ENCODE results near the gene SPIRE1.
"Not testable (repeated sequence)": the region's sequence is repeated elsewhere in the genome, so short reads cannot be mapped to it uniquely, and the experiment has no call there.

The SPIRE1 gene

DNA sequence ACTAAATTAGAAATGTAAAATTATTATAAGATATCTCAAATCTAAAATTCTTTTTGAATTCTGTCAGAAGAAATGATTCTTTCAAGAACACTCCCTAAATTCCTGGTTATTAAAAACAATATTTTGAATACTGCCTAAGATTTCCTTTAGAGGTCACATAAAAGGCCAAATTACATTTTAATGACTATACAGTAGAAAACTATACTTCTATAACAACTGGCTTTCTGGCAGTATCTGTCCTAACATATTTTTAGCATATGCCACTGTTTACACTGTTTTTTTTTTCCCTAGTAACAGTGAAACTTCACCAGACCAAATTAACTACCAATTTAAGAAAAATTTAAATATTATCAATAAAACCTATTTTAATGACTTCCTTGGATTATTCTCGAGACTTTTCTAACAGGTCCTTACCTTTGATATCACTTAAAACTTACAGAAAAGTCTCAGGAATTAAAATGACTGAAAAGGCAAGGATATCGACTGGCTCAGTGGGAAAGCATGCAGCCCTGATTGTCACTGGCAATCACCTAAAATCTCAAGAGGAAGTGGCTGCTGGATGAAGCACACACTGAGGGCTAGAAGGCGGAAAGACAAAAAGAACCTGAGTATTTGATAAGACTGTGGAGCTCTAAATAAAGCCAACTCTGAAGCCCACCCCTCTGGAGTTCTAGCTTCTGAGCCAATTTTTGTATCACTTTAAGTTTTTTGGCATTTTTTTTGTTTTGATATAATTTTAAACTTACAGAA lies 59.6 kb downstream of the SPIRE1 start:
- DNase-seq, result no peak

DNA sequence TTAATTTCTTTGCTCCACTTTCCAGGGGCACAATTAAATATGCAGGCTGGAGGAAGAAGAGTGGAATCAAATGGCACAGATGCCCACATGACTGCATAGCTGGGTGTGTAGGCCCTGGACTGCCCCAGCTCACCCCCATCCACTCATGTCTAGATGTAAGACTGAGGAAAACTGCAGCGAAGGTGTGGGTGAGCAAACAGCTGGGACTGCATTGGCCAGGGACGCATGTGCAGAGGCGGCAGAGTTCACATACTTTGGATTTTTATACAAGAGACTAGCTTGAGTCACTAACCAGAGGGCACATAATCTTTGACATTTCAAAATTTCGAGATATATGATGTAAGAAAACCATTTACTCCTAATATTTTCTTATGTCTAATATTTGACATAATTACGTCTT lies 60.1 kb downstream of the SPIRE1 start:
- DNase-seq, result no peak

DNA sequence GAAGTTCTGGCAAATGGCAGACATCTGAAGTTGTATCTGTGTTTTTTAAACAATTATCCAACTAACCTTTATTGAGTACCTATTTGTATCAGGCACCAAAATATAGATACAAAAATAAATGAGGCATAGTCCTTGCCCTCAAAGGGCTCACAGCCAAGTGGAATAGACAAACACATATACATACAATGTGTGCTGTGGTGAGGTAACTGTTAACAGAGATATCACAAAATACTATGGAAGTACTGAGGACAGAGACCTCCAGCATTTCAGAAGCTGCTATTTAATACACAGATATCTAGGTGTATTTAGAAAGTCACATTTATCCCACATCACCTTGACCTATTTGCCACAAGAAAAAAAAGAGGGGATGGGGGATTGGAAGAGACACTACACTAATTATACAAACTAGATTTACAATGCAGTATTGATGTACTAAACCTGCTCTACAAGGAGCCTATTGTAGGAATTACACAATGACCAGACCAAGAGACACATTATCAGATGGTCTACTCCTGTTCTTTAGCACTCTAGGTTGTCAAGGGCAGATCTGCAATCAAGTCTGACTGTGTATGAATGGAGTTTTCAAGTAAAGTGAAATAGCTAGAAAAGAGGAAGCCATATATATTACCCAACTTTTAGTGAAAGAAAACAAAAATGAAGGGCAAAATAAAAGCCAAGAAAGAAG lies 62.2 kb downstream of the SPIRE1 start:
- no peak for DNase-seq

DNA sequence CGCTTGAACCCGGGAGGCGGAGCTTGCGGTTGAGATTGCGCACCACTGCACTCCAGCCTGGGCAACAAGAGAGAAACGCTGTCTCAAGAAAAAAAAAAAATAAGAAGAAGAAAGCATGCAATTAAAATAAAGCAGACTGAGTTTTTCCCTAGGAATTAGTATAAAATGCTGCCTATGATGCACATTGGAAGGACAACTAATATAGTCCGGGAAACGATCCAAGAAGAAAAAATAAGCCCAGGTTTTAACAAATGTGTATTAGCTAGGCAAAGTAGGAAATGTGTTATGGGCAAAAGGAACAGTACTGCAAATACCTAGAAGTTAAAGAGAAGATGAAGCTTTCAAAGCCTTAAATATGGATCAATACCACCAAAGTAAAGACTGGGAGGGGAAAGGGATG lies 64.0 kb downstream of the SPIRE1 start:
- DNase-seq, result no peak

DNA sequence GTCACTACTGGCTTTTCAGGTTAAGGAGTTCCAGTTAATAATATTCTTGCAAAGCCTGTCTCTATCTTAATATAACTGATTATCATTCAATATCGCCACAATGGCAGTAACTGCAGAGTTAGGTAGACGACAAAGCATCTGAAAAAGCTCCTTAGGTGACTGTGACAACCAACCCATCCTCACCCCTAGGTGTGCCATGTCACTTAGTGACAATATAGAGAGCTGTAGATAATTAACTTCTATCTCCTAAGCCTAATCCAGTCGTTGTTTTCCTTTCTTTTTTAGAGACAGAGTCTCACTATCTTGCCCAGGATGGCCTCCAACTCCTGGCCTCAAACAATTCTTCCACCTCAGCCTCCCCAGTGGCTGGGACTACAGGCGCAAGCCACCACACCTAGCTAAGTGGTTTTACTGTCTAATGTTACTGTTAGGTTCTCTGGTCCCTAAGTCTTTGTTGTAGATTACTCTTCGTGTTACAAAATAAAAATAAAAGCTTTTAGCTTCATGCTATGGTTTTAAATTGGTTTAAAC lies 65.2 kb downstream of the SPIRE1 start:
- DNase-seq, result no peak

DNA sequence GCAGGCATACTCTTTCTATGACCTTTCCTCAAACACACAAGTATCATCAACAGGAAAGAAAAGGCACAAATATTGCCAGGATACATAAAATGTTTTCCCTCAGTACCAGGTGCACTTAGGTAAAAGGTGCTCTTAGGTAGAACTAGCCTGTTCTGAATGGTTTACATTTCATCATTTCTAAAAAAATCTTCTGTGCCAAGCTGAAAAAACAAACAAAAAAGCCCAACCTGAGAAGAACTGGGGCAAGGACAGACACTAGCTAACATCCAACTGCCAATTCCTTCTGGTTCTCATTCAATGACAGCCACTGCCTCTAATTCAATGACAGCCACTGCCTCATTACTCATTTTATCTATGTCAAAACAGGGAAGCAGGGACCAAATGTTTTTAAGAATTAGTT lies 68.5 kb downstream of the SPIRE1 start:
- peak in 1 of 2 donors; percentile 16 for DNase-seq

DNA sequence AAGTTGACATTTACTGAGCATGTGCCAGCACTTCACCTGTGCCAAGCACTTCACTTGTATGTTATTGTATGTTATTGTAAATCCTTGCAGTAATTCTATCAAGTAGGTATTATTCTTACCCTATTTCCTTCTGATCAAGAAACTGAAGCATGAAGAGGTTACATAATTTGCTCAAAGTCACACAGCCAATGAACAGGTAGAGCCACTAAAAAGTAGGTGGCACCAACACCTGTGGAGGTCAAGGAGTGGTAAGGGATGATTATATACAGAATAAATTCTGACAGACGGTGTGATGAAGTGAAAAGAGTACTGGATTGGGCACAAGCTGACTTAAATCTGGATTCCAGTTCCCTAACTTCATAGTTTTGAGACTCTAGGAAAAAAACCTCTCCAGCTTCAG lies 71.0 kb downstream of the SPIRE1 start:
- no peak for DNase-seq

DNA sequence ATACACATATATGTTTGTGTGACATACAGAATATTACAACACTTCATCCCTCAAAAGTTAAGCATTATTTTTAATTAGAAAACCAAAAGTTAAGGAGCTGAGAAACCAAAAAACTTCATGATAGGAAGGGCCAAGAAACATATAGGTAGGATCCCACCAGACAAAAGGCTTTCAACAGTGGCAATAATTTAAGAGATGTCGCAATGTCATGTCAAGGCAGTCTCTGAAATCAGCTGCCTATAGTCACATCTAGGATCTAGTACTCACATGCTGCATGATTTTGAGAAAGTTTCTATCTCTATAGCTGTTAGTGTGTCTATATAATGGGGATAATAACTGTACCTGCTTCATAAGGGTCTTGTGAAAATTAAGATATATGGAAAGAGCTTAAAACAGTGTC lies 72.7 kb downstream of the SPIRE1 start:
- DNase-seq, result no peak

- no peak for DNase-seq
These were observed 77.1 kb downstream of the SPIRE1 start for GRCh38 chr18:12580630-12581342.

DNA sequence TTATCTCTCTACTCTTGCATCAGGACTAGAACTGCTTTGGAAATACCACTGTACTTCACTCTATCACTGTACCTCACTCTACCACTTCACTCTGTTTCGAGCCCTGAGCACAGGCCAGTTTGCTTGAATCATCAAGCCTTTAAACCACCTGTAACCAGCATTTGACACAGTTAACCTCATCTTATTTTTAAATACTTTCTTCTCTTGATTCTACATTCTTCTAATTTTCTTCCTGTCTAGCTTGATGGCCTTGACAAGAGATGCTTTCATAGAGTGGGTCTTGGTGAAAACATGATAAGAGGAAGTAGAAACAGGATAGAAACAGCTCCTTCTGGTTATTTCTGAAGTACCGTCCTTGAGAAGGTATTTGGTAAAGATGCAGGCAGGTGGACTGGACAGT lies 78.1 kb downstream of the SPIRE1 start:
- DNase-seq, result no peak

- no peak for DNase-seq
These were observed 80.1 kb downstream of the SPIRE1 start for GRCh38 chr18:12577848-12578247.

DNA sequence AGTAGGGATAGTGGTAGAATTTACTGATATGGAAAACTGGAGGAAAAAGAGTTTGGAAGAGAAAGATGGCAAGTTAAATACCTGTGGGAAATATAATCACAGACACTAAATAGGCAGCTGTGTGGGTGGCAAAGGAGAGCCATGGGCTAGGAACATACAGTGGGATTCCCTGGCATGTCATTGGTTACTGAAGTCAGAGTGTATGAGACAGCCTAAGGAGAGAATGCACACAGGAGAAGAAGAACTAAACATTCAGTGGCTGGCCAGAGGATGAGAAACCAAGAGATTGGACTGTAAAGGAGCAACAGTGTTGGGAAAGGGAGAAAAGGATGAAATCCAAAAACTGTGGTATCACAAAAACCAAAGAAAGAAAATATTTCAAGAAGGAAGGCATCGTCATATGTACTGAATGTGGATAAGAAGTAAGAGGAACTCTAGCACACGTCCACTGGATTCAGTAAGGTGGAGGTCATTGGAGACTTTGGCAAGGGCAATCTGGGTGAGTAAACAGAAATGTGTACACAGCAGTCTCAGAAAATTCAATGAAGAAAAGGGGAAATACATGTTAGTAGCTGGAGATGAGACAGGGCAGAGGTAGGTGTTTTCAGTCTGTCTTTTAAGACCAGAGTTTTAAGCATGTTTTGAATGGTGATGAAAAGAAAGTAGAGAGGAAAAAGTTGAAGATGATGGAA lies 83.3 kb downstream of the SPIRE1 start:
- no peak for DNase-seq

- no peak for DNase-seq
These were observed 86.3 kb downstream of the SPIRE1 start for GRCh38 chr18:12571630-12572029.

- no peak for DNase-seq
These were observed 88.1 kb downstream of the SPIRE1 start for GRCh38 chr18:12569791-12570190.

- no peak for DNase-seq
These were observed 90.1 kb downstream of the SPIRE1 start for GRCh38 chr18:12567849-12568248.

GRCh38 chr18:12564861-12565260 lies 93.0 kb downstream of the SPIRE1 start:
- no peak for DNase-seq

GRCh38 chr18:12564378-12564777 lies 93.5 kb downstream of the SPIRE1 start:
- DNase-seq, result no peak

- DNase-seq, result not testable (repeated sequence)
These were observed 97.3 kb downstream of the SPIRE1 start for GRCh38 chr18:12560600-12560999.

DNA sequence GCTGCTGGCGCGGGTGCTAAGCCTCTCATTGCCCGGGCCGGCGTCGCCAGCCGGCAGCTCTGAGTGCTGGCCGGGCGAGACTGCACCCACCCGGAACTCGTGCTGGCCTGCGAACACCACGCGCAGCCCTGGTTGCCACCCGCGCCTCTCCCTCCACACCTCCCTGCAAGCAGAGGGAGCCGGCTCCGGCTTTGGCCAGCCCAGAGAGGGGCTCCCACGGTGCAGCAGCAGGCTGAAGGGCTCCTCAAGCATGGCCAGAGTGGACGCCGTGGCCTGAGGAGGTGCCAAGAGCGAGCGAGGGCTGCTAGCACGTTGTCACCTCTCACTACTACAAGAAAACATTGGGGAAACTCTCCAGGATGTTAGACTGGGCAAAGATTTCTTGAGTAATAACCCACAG lies 98.6 kb downstream of the SPIRE1 start:
- DNase-seq, result no peak

- no peak for DNase-seq
These were observed 100.7 kb downstream of the SPIRE1 start for GRCh38 chr18:12556946-12557806.

GRCh38 chr18:12554796-12555388 lies 103.0 kb downstream of the SPIRE1 start:
- DNase-seq, result no peak

DNA sequence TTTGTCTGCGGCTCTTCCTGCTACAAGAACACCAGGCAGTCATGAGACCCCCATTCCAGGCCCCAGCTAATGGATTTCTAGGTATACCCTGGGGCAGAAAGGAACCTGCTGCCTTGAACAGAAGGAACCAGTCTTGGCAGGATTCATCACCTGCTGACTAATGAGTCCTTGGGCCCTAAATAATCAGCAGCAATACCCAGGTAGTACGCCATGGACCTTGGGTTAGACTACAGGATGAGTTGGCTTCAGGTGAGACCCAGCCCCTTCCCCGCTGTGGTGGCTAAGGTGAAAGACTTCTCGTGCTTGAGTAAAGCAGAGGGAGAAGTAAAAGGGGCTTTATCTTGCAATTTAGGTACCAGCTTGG lies 105.0 kb downstream of the SPIRE1 start:
- no peak for DNase-seq

Data from hippocampal formation (tissue), 2 donors.